ENCODE measurements around the gene BAZ1A.

GRCh38 chr14:34713122-34713680 is 162.0 kb downstream of the BAZ1A start:
- TF ChIP-seq REST (IDR thresholded peaks at IDR 0.05; ENCODE audit: insufficient read depth in 1 of 2, low read depth in 2 of 2, low read length in 2 of 2) = no peak
- TF ChIP-seq POLR2AphosphoS5 (IDR thresholded peaks at IDR 0.05; ENCODE audit: low read depth, low read length) = no peak
- no peak for TF ChIP-seq FOXP2 (optimal IDR thresholded peaks at IDR 0.05; ENCODE audit: borderline replicate concordance, extremely low read depth, extremely low read length, insufficient read depth)
